Fibroblast of skin of abdomen (primary cell): ENCODE results near the gene MAL.

Experiments
- DNase-seq: peaks from one replicate; pipeline ENCODE4 v3.0.0-alpha.2; 2013

MAL gene

GRCh38 chr2:95017071-95017501 lies 8.4 kb upstream of the MAL start:
- DNase-seq, result no peak

- DNase-seq, result no peak
These were observed 7.7 kb upstream of the MAL start for GRCh38 chr2:95017836-95018235.

- no peak for DNase-seq
These were observed 7.2 kb upstream of the MAL start for GRCh38 chr2:95018301-95018700.

GRCh38 chr2:95018861-95019550 lies 6.5 kb upstream of the MAL start:
- DNase-seq, result no peak

GRCh38 chr2:95019572-95019971 lies 5.9 kb upstream of the MAL start:
- DNase-seq, result no peak

GRCh38 chr2:95020275-95021022 lies 5.1 kb upstream of the MAL start:
- no peak for DNase-seq

GRCh38 chr2:95021023-95021416 lies 4.5 kb upstream of the MAL start:
- no peak for DNase-seq

- DNase-seq, result no peak
These were observed 3.7 kb upstream of the MAL start for GRCh38 chr2:95021847-95022246.

- DNase-seq, result peak; percentile 31
These were observed 2.9 kb upstream of the MAL start for GRCh38 chr2:95022309-95023221.

GRCh38 chr2:95023222-95023597 lies 2.3 kb upstream of the MAL start:
- DNase-seq, result no peak

GRCh38 chr2:95024371-95024770 lies 1.1 kb upstream of the MAL start:
- no peak for DNase-seq

GRCh38 chr2:95024960-95025405 lies 525 bp upstream of the MAL start:
- no peak for DNase-seq

- no peak for DNase-seq
These were observed 1.2 kb downstream of the MAL start for GRCh38 chr2:95026471-95027368.

- no peak for DNase-seq
These were observed 1.8 kb downstream of the MAL start for GRCh38 chr2:95027369-95027720.

GRCh38 chr2:95029898-95030341 lies 4.4 kb downstream of the MAL start:
- no peak for DNase-seq

GRCh38 chr2:95030496-95030895 lies 5.0 kb downstream of the MAL start:
- DNase-seq, result no peak

GRCh38 chr2:95031076-95031725 lies 5.7 kb downstream of the MAL start:
- no peak for DNase-seq

GRCh38 chr2:95031726-95032116 lies 6.2 kb downstream of the MAL start:
- DNase-seq, result no peak

- no peak for DNase-seq
These were observed 6.8 kb downstream of the MAL start for GRCh38 chr2:95032341-95032740.

GRCh38 chr2:95032868-95033603 lies 7.5 kb downstream of the MAL start:
- DNase-seq, result no peak

GRCh38 chr2:95034221-95034620 lies 8.7 kb downstream of the MAL start:
- DNase-seq, result no peak
